Skeletal muscle cell (primary cell): ENCODE data around the gene CMIP.

Experiments used
- DNase-seq: peaks from one replicate; pipeline ENCODE4 v3.0.0-alpha.2; 2010; ENCODE audit warnings: low read depth
- H3K4me3 ChIP-seq: 2 replicates; pipeline ENCODE4 v1.5.1; 2011; ENCODE audit warnings: low read depth, mild to moderate bottlenecking, control low read depth, low read length, moderate library complexity

The CMIP gene

DNA sequence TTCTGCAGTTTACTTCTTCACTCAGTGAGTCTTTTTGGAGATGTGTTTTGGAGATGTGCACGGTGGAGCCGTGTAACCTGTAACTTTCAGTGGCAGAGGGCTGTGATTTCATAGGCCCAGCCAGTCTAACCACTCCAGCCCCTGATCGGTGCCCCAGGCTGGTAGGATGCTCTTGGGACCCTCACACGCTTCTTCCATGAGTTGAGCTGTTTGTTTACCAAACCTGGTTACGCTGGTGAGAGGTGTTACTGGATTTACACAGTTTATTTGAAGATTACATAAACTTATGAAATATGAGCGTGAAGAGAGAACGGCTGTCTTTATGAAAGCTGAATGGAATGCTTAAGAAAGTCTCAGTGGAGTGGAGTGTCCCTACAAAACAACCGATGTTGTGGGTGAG is 96.7 kb downstream of the CMIP start:
- DNase-seq, result no peak
- H3K4me3 ChIP-seq, result no peak overlapping the region

- DNase-seq, result no peak
- no peak overlapping the region for H3K4me3 ChIP-seq
Observed at GRCh38 chr16:81542609-81543570, 98.3 kb downstream of the CMIP start.

- no peak for DNase-seq
- H3K4me3 ChIP-seq, result no peak overlapping the region
Observed at GRCh38 chr16:81543571-81543970, 99.0 kb downstream of the CMIP start.

- DNase-seq, result no peak
Observed at GRCh38 chr16:81544261-81544660, 99.7 kb downstream of the CMIP start.

GRCh38 chr16:81544700-81545271 is 100.2 kb downstream of the CMIP start:
- DNase-seq, result no peak
- no peak overlapping the region for H3K4me3 ChIP-seq

More at GRCh38 chr16:81544261-81544660, 99.7 kb downstream of the CMIP start:
- no peak overlapping the region for H3K4me3 ChIP-seq

- DNase-seq, result no peak
- no peak overlapping the region for H3K4me3 ChIP-seq
Observed at GRCh38 chr16:81545470-81546250, 101.1 kb downstream of the CMIP start.

DNA sequence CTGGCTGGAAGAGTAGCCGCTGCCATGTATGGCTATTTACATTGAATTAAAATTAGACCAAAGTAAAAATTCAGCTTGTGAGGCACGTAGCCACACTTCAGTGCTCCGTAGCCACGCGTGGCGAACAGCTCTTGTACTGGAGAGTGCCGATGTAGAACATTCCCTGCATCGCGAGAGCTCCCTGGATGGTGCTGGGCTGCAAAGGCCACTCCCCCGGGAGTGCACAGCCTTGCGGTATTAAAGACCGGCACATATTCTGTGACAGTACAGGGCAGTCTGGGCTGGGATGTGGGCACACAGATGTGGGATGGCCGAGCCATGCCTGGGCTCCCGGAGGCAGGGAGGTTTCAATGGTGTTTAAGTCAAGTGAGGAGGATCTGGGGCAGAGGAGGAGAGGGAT is 102.2 kb downstream of the CMIP start:
- no peak for DNase-seq
- H3K4me3 ChIP-seq, result no peak overlapping the region

DNA sequence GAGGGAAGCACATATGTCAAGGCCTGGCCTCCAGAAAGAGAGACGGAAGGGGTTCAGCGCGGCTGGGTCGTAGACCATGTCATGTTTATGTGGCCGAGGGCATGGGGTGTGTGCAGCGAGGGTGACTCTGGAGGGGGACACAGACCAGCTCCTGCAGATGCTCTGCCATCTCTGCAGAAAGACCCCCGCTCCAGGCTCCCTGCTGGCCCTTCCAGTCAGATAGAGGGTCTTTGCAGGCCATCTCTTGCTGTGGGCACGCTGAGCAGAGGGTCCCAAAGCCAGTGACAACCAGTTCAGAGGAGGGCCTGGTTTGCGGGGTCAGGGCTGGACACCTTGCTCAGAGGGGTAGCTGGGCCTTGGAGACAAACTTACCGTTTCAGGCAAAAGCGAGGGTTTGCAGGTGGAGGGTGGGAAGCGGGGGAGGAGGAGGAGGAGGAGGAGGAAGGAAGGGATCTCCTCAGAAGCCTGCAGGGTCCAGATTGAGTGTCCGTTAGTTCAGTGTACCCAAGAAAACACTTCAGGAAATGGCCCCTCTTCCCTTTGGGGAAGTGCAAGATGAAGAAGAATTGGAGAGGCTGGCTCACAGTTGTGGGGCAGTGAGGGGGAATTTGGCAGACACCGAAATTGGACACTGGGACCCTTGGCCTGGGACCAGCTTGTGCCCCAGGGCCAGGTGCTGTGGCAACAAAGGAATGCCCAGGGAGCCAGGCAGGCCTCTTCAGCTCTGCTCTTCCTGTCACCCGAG is 102.8 kb downstream of the CMIP start:
- H3K4me3 ChIP-seq, result no peak overlapping the region
- DNase-seq, result no peak

- no peak overlapping the region for H3K4me3 ChIP-seq
- DNase-seq, result no peak
Observed at GRCh38 chr16:81547939-81548216, 103.3 kb downstream of the CMIP start.

DNA sequence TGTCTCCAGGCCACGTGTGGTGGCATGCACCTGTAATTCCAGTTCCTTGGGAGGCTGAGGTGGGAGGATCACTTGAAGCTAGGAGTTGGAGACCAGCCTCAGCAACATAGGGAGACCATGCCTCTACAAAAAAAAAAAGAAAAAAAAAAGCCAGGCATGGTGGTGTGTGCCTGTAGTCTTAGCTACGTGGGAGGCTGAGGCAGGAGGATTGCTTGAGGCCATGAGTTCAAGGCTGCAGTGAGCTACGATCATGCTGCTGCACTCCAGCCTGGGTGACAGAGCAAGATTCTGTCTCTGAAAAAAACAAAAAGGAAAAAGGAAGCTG is 103.9 kb downstream of the CMIP start:
- no peak for DNase-seq
- H3K4me3 ChIP-seq, result no peak overlapping the region

- H3K4me3 ChIP-seq, result no peak overlapping the region
- no peak for DNase-seq
Observed at GRCh38 chr16:81548876-81549546, 104.4 kb downstream of the CMIP start.

DNA sequence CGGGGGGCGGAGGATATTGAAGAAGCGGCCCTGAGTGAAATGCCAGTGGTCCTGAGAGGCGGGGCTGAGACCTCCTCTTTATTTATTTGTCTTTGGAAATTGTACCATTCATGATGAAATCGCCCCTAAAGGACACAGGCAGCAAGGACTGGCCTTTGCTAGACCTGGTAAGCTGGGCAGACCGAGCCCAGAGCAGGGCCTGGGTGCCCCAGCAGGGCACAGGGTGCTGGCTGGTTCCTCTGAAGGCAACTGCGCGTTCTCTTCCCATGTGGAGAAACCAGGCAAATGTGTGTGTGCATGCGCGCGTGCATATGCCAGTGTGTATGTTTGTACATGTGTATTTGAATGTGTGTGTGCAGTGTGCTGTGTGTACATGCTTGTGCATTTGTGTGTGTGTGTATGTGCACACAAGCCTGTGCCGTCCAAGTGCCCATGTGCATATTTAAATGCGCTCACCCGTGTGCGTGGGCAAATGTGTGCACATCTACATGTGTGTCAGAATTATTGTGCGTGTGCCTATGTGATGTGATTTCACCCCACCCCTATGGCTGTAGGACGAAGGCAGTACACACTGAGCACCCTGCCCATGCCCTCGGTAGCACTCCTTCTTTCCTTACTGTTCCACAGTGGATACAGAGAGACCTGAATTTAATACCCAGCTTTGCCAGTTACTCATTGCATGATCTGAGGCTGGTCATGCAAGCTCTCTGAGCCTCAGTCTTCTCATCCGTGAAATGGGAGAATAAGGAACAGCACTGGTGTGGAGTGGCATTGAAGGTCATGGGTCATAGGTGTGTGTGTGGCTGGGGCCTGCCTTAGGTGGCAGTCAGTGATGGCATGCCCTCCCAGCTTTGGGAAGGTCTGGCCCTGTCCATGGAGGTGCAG is 105.2 kb downstream of the CMIP start:
- DNase-seq, result no peak
- H3K4me3 ChIP-seq, result no peak overlapping the region

- H3K4me3 ChIP-seq, result no peak overlapping the region
- DNase-seq, result no peak
Observed at GRCh38 chr16:81550432-81550808, 105.8 kb downstream of the CMIP start.

GRCh38 chr16:81551151-81551808 is 106.7 kb downstream of the CMIP start:
- no peak for DNase-seq

GRCh38 chr16:81551821-81552304 is 107.3 kb downstream of the CMIP start:
- H3K4me3 ChIP-seq, result no peak overlapping the region
- no peak for DNase-seq

More at GRCh38 chr16:81551151-81551808, 106.7 kb downstream of the CMIP start:
- H3K4me3 ChIP-seq, result no peak overlapping the region

DNA sequence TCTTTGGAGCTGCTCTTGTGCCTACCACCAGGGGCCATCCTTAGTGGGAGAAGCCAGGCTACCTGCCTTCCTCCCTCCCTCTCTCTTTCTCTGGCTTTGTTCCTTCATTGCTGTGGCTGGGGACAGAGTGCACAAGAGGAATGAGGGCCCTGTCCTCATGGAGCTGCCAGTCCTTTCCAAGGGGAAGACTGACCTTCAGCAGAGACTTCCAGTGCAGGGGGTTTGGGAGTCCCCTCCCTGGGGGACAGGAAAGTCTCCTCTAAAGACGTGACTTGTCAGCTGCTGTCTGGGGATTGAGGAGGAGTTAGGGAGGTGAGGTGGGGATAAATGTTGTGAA is 108.1 kb downstream of the CMIP start:
- no peak overlapping the region for H3K4me3 ChIP-seq
- no peak for DNase-seq

- DNase-seq, result no peak
- H3K4me3 ChIP-seq, result no peak overlapping the region
Observed at GRCh38 chr16:81553080-81553813, 108.6 kb downstream of the CMIP start.
